Mucosa of gallbladder (tissue), 1 donor: ENCODE results near the gene IPO5. TPM values are rescaled to one million over a fixed set of nuclear protein-coding genes. Genes with fewer than 3 reads are reported as not detected.
"Not testable (repeated sequence)": the region's sequence is repeated elsewhere in the genome, so short reads cannot be mapped to it uniquely, and the experiment has no call there.

Experiments
- DNase-seq: peaks from one replicate; pipeline ENCODE4 v3.0.0-alpha.2; 2020; ENCODE audit warnings: low spot score
- total RNA-seq: library from RNA; stranded (reverse); gene quantifications from one replicate; pipeline ENCODE4 v1.2.1, GENCODE V29; 2021
- donor health status: DM: no; HTN: no; CAD: no.

IPO5 gene
- total RNA-seq, 1 donor from 2014 or later = 101 TPM

DNA sequence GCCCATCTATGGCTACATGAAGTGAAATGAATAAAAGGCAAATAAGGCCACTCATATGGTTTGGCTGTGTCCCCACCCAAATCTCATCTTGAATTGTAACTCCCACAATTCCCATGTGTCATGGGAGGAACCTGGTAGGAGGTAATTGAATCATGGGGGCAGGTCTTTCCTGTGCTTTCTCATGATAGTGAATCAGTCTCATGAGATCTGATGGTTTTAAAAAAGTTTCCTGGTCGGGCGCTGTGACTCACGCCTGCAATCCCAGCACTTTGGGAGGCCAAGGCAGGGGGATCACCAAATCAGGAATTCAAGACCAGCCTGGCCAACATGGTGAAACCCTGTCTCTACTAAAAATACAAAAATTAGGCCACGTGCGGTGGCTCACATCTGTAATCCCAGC, 4.2 kb upstream of the IPO5 start:
- not testable (repeated sequence) for DNase-seq

- DNase-seq = no peak
Observed at GRCh38 chr13:97951376-97951775, 2.1 kb upstream of the IPO5 start.

- not testable (repeated sequence) for DNase-seq
Observed at GRCh38 chr13:97952831-97953230, 644 bp upstream of the IPO5 start.

GRCh38 chr13:97961340-97961739, 7.9 kb downstream of the IPO5 start:
- DNase-seq = no peak

DNA sequence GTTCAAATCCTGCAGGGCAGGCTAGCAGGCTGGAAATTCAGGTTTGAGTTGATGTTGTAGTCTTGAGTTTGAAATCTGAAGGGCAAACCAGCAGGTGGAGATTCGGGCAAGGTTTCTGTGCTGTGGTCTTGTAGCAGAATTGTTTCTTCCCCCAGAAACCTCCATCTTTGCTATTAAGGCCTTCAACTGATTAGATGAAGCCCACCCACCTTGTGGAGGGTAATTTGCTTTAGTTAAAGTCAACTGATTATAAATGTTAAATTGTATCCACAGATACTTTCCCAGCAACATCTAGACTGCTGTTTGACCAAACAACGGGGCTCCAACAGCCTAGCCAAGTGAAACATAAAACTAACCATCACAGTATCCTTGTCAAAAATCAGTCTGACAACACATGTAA, 9.4 kb downstream of the IPO5 start:
- DNase-seq = no peak

DNA sequence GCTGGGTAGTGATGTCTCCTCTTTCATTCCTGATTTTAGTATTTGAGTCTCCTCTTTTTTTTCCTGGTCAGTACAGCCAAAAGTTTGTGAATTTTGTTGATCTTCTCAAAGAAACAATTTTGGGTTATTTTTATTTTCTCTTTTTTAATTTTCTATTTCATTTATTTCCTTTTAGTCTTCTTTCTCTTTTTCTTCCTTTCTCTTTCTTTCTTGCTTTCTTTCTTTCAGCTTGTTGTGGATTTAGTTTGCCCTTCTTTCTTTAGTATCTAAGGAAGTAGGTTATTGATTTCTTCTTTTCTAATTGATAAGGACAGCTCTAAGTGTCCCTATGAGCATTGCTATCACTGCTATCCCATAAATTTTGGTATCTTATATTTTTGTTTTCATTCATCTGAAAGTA, 13.8 kb downstream of the IPO5 start:
- no peak for DNase-seq

DNA sequence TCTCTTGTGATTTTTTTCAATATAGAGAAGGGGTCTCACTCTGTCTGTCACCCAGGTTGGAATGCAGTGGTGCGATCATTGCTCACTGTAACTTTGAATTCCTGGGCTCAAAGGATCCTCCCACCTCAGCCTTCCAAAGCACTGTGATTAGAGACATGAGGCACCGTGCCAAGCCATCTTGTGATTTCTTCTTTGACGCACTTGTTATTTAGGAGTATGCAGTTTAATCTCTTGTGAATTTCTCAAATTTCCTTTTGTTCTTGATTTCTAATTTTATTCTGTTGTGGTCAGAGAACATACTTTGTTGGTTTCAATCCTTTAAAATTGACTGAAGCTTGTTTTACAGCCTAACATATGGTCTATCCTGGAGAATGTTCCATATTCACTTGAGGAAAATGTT, 14.5 kb downstream of the IPO5 start:
- DNase-seq = no peak

DNA sequence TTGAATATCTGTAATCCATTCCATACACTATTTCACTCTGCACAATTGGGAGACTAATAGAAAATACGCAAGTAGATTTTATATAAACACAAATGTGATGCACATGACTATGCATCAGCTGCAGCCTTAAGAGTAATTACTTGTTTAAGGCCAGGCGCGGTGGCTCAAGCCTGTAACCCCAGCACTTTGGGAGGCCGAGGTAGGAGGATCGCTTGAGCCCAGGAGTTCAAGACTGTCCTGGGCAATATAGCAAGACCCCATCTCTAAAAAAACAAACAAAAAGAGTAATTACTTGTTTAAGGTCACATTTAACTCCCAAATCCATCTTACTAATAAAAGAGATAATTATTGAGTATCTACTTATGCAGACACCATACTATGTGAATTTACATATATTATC, 18.0 kb downstream of the IPO5 start:
- no peak for DNase-seq

- no peak for DNase-seq
Observed at GRCh38 chr13:97974773-97975172, 21.3 kb downstream of the IPO5 start.

- DNase-seq = no peak
Observed at GRCh38 chr13:97975280-97975847, 21.9 kb downstream of the IPO5 start.

DNA sequence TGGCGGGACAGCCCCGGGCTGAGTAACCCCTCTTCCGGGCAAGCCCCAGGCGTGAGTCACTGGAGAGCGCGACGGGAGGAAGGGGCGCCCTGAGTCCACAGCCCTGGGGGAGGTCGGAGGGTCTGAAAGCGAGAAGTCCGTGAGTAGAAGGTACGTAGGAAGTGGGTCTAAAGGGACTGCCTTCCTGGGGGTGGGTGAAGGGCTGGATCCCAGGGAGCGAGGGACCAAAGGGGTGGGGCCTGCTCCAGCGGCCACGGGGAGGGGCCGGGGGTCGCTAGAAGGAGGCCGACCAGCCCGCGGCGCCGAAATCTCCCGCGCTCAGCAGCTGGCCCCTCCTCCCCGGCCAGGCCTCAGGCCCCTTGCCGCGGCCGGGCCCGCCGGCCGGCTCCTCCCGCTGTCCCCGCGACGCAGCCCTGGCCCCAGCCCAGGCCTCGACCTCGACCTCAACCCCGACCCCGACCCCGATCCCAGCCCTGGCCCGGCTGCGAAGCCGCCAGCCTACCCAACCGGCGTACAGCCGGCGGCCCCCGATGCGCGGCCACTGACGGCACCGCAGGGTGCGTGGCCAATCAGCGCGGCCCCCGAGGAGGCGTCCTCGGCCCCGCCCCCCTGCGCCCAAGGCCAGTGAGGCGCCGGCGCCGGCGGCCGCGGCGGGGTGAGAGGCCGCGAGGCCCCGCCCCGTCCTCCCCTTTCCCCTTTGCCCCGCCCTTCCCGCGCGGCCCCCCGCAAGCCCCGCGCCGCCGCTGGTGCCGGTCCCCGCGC, 22.6 kb downstream of the IPO5 start:
- peak; percentile 87 for DNase-seq

GRCh38 chr13:97976610-97977521, 23.4 kb downstream of the IPO5 start:
- DNase-seq = peak; percentile 14

GRCh38 chr13:97977982-97978381, 24.5 kb downstream of the IPO5 start:
- DNase-seq = no peak

DNA sequence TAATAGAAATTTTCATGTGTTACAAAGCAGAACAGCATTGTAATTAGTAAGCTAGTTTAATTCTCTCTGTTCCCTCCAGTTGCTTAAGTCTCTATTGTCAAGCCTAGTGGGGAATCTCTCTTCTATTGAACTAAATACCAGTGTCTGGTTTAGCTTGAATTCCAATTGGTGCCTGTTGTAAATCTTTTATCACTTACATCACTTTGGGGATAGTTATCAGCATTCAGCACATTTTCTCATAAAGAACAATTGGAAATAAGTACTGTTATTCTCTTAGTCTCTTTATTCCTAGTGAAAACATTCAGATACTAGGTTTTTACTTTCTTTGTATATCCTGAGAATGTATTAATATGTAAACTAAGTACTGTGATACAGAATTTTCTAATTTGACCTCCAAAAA, 25.2 kb downstream of the IPO5 start:
- no peak for DNase-seq

DNA sequence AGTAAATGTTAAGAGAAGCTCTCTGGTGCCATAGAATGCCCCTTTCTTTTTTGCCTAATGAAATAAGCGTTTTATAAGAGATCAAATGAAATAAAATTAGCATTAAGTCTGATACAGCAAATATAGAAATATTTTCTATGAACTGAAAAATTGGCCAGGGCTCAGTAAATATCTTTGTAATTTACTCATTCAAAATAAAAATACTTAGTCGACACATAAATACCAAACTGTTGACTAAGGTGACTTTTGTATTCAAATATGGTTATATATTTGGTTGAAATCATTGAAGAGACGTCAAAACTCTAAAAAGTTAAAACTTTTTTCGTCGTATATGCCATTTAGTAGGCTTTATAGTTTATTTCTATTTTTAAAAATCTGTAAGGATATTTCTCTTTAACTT, 25.6 kb downstream of the IPO5 start:
- DNase-seq = no peak

DNA sequence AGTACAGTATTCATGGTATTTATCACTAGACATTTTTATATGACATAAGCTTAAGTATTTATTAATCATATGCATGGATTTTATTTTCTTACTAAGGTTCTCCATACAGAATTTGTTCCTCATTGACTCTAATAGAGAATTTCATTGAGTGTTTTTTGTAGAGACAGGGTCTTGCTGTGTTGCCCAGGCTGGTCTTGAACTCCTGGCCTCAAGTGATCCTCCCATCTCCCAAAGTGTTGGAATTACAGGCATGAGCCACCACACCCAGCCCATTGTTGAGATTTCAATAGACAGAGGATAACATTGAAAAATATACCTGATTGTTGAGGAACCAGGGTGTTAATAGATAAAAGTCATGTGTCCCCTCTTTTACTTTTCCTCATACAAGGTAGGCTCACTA, 26.1 kb downstream of the IPO5 start:
- no peak for DNase-seq

DNA sequence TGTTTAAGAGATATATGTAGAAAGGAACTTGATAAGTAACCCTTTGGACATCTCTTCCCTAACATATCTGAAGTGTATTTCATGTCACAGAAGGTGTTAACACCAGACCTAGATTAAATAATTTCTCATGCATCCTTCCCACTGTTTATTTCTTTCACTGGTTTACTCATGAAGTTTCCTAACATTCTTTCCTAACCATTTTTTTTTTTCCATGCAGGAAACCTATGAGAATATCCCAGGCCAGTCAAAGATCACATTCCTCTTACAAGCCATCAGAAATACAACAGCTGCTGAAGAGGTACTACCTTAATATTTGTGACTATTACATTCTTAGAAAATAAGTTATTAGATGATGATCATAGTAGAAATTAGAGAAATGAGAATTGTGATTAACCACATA, 28.8 kb downstream of the IPO5 start:
- DNase-seq = no peak

- no peak for DNase-seq
Observed at GRCh38 chr13:97986835-97987234, 33.4 kb downstream of the IPO5 start.

DNA sequence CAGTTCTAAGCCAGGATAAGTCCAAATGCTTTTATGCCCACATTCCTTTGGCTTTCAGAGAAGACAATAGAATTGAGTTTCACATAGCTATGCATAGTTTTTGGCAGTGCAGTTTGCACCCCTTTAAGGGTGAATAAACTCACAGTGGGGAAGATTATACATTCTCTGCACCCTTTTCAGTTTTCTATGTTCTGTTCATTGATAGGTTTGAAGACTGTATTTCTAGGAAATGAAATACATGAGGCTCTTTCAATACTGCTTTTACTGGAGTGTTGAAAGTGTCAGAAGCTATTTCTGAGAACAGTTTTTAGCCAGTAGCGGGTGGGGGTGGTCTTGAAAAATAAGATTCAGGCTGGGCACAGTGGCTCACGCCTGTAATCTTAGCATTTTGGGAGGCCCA, 46.2 kb downstream of the IPO5 start:
- no peak for DNase-seq

DNA sequence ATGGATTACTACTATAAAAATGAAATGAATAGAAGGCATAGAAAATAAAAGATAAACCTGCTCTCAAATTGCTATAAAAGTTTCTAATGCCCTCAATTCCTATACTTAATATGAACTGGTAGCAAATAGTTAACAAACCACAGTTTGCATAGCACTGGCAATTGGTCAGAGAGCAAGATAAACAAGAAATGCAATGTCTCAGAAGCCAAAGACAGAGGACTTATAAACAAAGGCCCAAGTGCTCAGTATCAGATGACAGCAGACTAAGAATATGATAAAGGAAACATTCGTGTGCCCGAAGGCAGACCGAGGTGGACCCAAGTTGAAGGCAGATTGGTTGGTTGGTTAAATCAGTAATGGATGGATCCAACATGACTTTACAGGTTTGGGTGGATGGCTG, 50.6 kb downstream of the IPO5 start:
- DNase-seq = no peak

- DNase-seq = not testable (repeated sequence)
Observed at GRCh38 chr13:98004997-98005396, 51.5 kb downstream of the IPO5 start.

GRCh38 chr13:98007001-98007400, 53.5 kb downstream of the IPO5 start:
- no peak for DNase-seq

DNA sequence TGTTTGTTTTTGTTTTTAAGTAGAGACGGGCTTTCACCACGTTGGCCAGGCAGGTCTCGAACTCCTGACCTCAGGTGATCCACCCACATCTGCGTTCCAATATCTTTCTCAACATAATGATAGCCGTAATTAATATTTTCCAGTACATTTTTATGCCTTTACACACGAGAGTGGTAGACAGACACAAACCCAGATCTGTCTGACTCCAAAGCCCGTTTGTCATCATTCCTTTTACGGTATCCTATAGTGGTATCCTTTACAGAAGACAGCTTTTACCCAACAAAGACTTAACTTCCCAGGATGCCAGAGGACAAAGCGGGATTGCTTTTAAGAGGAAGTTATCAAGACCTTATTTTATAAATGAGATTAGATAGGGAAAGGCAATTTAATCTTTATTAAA, 59.8 kb downstream of the IPO5 start:
- no peak for DNase-seq
